RWPE1 (cell line): Measurements from ENCODE around the gene COL10A1.
"Not testable (repeated sequence)": the region's sequence is repeated elsewhere in the genome, so short reads cannot be mapped to it uniquely, and the experiment has no call there.

Experiments used
- CTCF ChIA-PET: fragments of 350-600 bp; sonication (Branson Sonifier 250); formaldehyde crosslinking; extraction: SDS; loops from one replicate; lab custom pipeline; 2021; lab: Yijun Ruan, JAX
- POLR2A ChIA-PET: fragments of 400-600 bp; formaldehyde crosslinking; extraction: SDS; loops from one replicate; lab custom pipeline; 2020; ENCODE audit warnings: antibody characterized with exemption; ENCODE audit not compliant: low non-redundant PET; lab: Yijun Ruan, JAX
- DNase-seq: peaks from one replicate; pipeline ENCODE4 v3.0.0; 2012; ENCODE audit warnings: low spot score
- H3K27ac ChIP-seq: fragments of 450-650 bp; 2 replicates; pipeline ENCODE4 v1.5.1; 2017
- TF ChIP-seq, protein P1 (sequence below): fragments of 450-650 bp; conservative IDR thresholded peaks from 2 replicates; pipeline ENCODE4 v1.5.1; 2017; ENCODE audit warnings: low read depth, mild to moderate bottlenecking

Gene COL10A1

DNA sequence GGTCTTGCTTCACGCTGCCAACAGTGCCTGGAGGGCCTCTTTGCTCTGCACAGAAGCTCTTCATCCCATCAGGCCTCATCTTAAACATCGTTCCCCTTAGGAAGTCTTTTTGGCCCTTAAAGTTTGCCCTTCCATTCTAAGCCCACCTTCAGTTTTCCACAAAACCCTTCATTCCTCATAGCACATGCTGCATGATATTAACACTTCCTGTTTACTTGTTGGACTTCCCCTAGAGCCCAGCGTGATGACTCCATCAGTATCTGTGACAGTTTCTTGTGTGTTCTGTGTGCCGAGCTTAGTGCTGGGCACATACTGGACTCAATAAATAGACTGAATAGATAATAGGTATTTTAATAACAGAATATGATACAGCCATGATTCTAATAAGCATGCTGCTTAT is 23.1 kb downstream of the COL10A1 start:
- POLR2A ChIA-PET: no interaction called here
- DNase-seq: no peak
- CTCF ChIA-PET: interaction anchor here (1.5 kb wide), 1 partner anchor 92 kb away, joined by 4 read pairs; no protein-coding TSS in a partner anchor
- TF ChIP-seq, protein P1, sequence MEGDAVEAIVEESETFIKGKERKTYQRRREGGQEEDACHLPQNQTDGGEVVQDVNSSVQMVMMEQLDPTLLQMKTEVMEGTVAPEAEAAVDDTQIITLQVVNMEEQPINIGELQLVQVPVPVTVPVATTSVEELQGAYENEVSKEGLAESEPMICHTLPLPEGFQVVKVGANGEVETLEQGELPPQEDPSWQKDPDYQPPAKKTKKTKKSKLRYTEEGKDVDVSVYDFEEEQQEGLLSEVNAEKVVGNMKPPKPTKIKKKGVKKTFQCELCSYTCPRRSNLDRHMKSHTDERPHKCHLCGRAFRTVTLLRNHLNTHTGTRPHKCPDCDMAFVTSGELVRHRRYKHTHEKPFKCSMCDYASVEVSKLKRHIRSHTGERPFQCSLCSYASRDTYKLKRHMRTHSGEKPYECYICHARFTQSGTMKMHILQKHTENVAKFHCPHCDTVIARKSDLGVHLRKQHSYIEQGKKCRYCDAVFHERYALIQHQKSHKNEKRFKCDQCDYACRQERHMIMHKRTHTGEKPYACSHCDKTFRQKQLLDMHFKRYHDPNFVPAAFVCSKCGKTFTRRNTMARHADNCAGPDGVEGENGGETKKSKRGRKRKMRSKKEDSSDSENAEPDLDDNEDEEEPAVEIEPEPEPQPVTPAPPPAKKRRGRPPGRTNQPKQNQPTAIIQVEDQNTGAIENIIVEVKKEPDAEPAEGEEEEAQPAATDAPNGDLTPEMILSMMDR: no peak
- H3K27ac ChIP-seq: no peak overlapping the region

DNA sequence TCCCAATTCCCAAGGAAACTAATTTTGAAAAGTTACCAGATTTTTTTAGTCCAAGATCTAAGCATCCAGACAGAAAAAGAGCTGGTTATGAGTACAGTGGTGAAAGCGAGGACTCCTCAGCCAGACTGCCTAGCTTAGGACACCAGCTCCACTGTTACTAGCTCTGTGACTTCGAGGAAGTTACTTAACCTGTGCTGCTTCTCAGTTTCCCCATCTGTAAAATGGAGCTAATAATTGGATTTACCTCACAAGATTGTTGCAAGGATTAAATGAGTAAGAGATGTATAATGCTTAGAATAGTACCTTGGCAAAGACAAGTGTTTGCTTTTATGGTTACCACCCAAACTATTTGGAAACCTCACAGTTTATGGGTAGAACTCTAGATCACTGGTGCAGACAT is 24.1 kb downstream of the COL10A1 start:
- no peak overlapping the region for H3K27ac ChIP-seq
- no peak for DNase-seq
- ChIA-PET POLR2A (no interaction called here), CTCF (interaction anchor here (1.1 to 1.3 kb wide), 2 partner anchors 41 to 93 kb away, joined by 3 to 8 read pairs; partner anchors contain the start of gene FRK)
- TF ChIP-seq, protein P1: no peak

DNA sequence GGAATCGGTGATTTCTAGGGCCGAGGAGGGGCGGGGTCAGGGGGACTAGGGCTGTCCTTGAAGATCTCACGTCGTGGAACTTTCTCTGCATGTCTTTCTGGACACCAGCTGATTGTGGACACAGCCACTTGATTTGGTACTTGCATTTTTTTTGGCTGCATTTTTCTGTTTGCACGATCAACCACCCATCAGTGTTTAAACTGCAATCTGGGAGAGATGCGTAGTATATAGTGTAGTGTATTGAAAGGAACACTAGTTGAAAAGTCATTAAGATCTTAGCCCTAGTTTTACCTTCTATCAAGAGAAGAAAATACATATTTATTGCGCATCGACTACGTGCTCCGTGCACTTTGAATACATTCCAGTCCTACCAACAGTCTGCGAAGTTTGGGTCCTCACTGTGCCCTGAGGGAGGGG is 24.6 kb downstream of the COL10A1 start:
- TF ChIP-seq, protein P1: no peak
- ChIA-PET POLR2A (interaction anchor here (1.1 to 1.3 kb wide), 2 partner anchors 10 to 41 kb away, joined by 4 to 6 read pairs; partner anchors contain the start of gene FRK), CTCF (interaction anchor here (0.6 to 1.4 kb wide), 7 partner anchors 11 to 497 kb away, joined by 3 to 8 read pairs (median 4); partner anchors contain the start of gene FRK)
- H3K27ac ChIP-seq: peak overlapping the region; percentile 95
- no peak for DNase-seq

DNA sequence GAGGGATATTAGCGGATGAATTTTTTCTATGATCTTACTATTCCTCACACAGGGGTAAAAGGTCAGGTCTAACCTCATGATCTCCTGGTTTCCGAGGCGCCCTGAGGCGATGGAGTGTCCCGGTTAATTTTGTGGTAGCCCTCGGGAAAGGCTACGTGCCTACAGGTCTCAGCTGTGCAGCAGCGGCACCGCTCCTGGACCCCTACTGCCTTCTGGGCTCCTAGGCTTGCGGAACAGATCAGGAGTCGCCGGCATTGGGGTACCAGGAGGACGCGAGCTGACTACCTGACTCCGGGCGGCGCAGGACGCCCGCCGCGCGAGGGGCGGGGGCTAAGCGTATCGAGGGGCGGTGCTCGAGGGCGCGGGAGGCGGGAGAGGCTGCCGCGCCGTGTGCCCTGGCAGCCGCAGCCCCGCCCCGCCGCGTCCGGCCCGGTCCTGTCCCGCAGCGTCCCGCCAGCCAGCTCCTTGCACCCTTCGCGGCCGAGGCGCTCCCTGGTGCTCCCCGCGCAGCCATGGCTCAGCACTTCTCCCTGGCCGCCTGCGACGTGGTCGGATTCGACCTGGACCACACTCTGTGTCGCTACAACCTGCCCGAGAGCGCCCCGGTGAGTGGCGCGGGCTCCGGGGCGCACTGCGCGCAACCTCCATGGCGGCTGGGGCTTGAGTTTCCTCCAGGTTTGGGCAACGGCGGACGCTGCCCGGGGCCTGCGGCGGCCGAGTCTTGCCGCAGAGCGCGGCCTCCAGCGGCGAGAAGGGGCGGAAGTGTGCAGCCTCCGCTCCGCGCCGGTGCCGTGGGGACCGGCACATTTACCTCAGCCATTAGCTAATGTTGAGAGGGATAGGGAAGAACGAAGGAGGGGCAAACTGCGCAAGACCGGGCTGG is 25.3 kb downstream of the COL10A1 start, which contains the start of gene NT5DC1:
Gene NT5DC1 (plus strand): TSS at position 435 of the 883 bp plus-strand sequence. CDS start 78 bp downstream, at position 513.
- CTCF ChIA-PET: interaction anchor here (0.6 to 1.4 kb wide), 9 partner anchors 11 to 1574 kb away, joined by 3 to 8 read pairs (median 4); no protein-coding TSS in a partner anchor
- POLR2A ChIA-PET: interaction anchor here (0.5 to 1.3 kb wide), 3 partner anchors 11 to 40 kb away, joined by 4 to 8 read pairs (median 6); partner anchors contain the start of gene FRK
- peak; percentile 88 for DNase-seq
- TF ChIP-seq, protein P1: peak; percentile 41
- H3K27ac ChIP-seq: peak within 1 kb of the TSS; percentile 95

DNA sequence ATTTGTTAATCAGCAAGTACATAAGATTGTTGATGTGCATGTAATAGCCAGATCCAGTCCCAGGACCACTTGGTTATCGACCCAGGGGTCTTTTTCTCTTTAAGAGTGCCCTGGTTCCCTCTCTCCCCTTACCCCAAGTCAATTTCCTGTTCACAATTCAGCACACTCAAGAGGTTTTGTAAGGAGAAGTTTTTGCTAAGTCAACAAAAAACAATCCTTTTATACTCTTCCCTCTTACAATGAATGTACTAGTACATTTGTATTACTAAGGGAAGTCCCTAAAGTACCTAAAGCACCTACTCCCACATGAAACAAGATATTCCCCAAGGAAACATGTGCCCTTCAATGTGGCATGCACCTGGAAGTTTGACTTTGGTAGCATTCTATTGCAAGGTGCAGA is 26.9 kb downstream of the COL10A1 start:
- ChIA-PET POLR2A (no interaction called here), CTCF (interaction anchor here (1.0 kb wide), 1 partner anchor 88 kb away, joined by 3 read pairs; no protein-coding TSS in a partner anchor)
- no peak for DNase-seq
- TF ChIP-seq, protein P1: no peak
- no peak overlapping the region for H3K27ac ChIP-seq

DNA sequence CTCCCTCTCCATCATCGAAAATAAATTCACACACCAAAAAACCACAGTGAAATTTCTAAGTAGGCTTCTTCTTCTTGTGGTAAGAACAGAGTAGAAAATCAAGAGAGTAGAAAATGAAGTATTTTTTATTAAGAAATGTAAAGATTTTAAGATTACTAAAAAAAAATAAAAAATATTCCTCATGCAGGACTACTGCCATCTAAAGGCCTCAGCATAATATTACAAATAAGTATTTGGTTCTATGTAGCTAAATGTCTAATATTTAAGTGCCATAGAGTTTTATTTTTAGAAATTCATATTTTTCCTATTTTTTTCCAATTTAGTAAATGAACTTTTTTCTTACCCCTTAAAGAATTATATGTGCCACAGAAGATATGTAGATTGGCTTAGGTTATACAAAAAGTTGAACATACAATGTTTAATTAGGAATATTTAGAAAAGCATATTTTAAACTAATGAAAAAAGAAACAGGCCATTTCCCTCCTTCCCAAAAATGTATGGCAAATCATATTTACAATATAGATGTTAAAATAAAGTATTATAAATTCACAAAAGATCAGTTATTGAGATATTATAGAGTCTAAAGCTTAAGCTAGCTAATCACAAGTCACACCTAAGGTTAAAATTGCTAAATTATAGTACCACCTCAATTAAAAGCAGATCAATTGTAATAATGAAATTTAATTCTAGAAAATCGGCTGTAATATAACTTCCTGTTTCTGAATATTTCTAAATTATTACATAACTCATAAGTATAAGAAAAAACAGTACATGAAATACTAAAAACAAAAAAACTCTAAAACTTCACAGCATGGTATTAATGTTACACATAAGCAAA is 28.7 kb downstream of the COL10A1 start:
- DNase-seq: no peak
- CTCF ChIA-PET: interaction anchor here (0.6 to 1.4 kb wide), 10 partner anchors 10 to 120 kb away, joined by 3 to 7 read pairs (median 3); no protein-coding TSS in a partner anchor
- TF ChIP-seq, protein P1: peak; percentile 54
- POLR2A ChIA-PET: no interaction called here
- H3K27ac ChIP-seq: no peak overlapping the region

DNA sequence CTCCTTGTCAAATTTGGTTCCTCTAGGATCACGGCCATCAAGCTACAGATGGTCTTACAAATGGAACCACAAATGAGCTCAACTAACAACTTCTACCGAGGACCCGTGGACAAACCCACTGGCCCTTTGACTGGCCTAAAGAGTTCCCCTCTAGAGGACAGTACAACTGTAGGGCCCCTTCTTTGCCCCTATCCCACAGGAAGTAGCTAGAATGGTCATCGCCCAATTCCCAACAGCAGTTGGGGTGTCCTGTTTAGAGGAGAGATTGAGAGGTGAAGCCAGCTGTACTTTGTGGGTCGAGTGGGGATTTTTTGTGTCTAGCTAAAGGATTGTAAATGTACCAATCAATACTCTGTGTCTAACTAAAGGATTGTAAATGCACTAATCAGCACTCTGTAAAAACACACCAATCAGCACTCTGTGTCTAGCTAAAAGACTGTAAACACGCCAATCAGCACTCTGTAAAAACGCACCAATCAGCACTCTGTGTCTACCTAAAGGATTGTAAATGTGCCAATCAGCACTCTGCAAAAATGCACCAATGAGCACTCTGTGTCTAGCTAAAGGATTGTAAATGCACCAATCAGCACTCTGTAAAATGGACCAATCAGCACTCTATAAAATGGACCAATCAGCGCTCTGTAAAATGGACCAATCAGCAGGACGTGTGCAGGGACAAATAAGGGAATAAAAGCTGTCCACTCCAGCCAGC is 29.7 kb downstream of the COL10A1 start:
- H3K27ac ChIP-seq, POLR2A ChIA-PET, DNase-seq: not testable (repeated sequence)
- CTCF ChIA-PET: interaction anchor here (0.6 to 1.4 kb wide), 4 partner anchors 10 to 341 kb away, joined by 3 to 4 read pairs (median 4); no protein-coding TSS in a partner anchor
